Stimulated activated naive CD4-positive, alpha-beta T cell (primary cell): Measurements from ENCODE around the gene CEP164.
A peak's percentile ranks its signal among the peaks of the same experiment; 100 is the strongest.

Experiments
- DNase-seq, 6 experiments: peaks; one replicate each; lab custom pipeline; 2025; lab: John Stamatoyannopoulos, UW

CEP164 gene

GRCh38 chr11:117421041-117421440 is 93.4 kb downstream of the CEP164 start:
- DNase-seq, result no peak

GRCh38 chr11:117421476-117421875 is 93.8 kb downstream of the CEP164 start:
- DNase-seq, result no peak

GRCh38 chr11:117423046-117423575 is 95.5 kb downstream of the CEP164 start:
- DNase-seq, result no peak

GRCh38 chr11:117424781-117425180 is 97.1 kb downstream of the CEP164 start:
- no peak for DNase-seq

- DNase-seq, result no peak
These were observed 98.1 kb downstream of the CEP164 start for GRCh38 chr11:117425679-117426296.

GRCh38 chr11:117426297-117426685 is 98.6 kb downstream of the CEP164 start:
- DNase-seq, result peak in 5 of 6 experiments; percentile 23 to 59 (median 47)

GRCh38 chr11:117426941-117427340 is 99.3 kb downstream of the CEP164 start:
- DNase-seq, result peak in 1 of 6 experiments; percentile 2

GRCh38 chr11:117427356-117427874 is 99.8 kb downstream of the CEP164 start:
- DNase-seq, result no peak

- no peak for DNase-seq
These were observed 100.7 kb downstream of the CEP164 start for GRCh38 chr11:117428186-117428855.

- DNase-seq, result no peak
These were observed 101.2 kb downstream of the CEP164 start for GRCh38 chr11:117428856-117429229.

GRCh38 chr11:117430293-117430955 is 102.8 kb downstream of the CEP164 start:
- no peak for DNase-seq

- no peak for DNase-seq
These were observed 103.8 kb downstream of the CEP164 start for GRCh38 chr11:117431436-117431835.

GRCh38 chr11:117433717-117434116 is 106.1 kb downstream of the CEP164 start:
- no peak for DNase-seq

- DNase-seq, result no peak
These were observed 106.8 kb downstream of the CEP164 start for GRCh38 chr11:117434481-117434880.

- DNase-seq, result no peak
These were observed 107.7 kb downstream of the CEP164 start for GRCh38 chr11:117435326-117435725.

GRCh38 chr11:117437041-117437790 is 109.6 kb downstream of the CEP164 start:
- no peak for DNase-seq

GRCh38 chr11:117437791-117438130 is 110.1 kb downstream of the CEP164 start:
- no peak for DNase-seq

GRCh38 chr11:117438371-117439000 is 110.8 kb downstream of the CEP164 start:
- DNase-seq, result no peak

- DNase-seq, result no peak
These were observed 111.6 kb downstream of the CEP164 start for GRCh38 chr11:117439256-117439655.

- no peak for DNase-seq
These were observed 112.6 kb downstream of the CEP164 start for GRCh38 chr11:117440258-117440657.

- no peak for DNase-seq
These were observed 113.7 kb downstream of the CEP164 start for GRCh38 chr11:117441146-117441975.
